IPS DF 6.9 (cell line): Measurements from ENCODE around the gene SEC31A.
A peak's percentile ranks its signal among the peaks of the same experiment; 100 is the strongest.

Source experiments
- DNase-seq: peaks from one replicate; pipeline ENCODE4 v3.0.0-alpha.2; 2013; ENCODE audit warnings: low read depth, low spot score
- H3K27ac ChIP-seq: one replicate; pipeline ENCODE4 v1.5.1; 2013; ENCODE audit warnings: low read length, control low read depth
- H3K27me3 ChIP-seq: 2 replicates; pipeline ENCODE4 v1.6.1; 2013; ENCODE audit warnings: mild to moderate bottlenecking, low read length; ENCODE audit not compliant: control insufficient read depth, insufficient read depth
- H3K36me3 ChIP-seq: 2 replicates; pipeline ENCODE4 v1.6.1; 2013; ENCODE audit warnings: low read length; ENCODE audit not compliant: control insufficient read depth, insufficient read depth
- H3K4me1 ChIP-seq: 2 replicates; pipeline ENCODE4 v1.6.1; 2013; ENCODE audit warnings: low read length; ENCODE audit not compliant: control insufficient read depth, insufficient read depth
- H3K4me3 ChIP-seq: 2 replicates; pipeline ENCODE4 v1.5.1; 2013; ENCODE audit warnings: mild to moderate bottlenecking, low read length
- H3K9me3 ChIP-seq: 2 replicates; pipeline ENCODE4 v1.6.1; 2013; ENCODE audit warnings: low read length, inconsistent platforms; ENCODE audit not compliant: control insufficient read depth, insufficient read depth
- WGBS: extraction: QIAGEN DNeasy Blood & Tissue Kit; methylation state at CpG from one replicate; pipeline ENCODE4 v1.1.7; 2013; ENCODE audit warnings: mixed read lengths, missing lambda C conversion rate; ENCODE audit not compliant: insufficient read length, insufficient coverage; 5-methylcytosine and 5-hydroxymethylcytosine counted together

Gene SEC31A

DNA sequence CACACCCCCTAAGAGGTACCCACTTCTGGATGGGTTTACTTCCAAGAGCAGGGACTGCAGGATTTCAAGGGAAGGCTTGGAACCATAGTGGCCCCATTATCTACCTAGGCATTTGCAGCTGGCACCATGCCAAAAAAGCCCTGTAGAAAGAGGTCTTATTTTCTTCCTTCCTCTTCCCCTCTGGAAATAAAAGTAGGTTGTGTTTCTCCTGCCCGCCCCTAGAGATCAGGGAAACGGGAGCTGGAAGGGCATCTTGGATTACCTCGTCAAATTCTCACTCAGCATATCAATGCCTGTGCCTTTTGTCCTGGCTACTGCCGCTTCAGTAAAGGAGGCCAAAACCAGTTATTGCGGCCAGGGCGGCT lies 93.9 kb downstream of the SEC31A start:
- peak overlapping the region; percentile 13; the same call in 1 of the 2 replicates for H3K4me3 ChIP-seq
- H3K9me3 ChIP-seq: no peaks in the 10 kb centered on the region
- H3K36me3 ChIP-seq: no peaks in the 10 kb centered on the region
- no CpG with 5 or more reads among the region's 6 CpGs for WGBS
- DNase-seq: no peak
- H3K27me3 ChIP-seq: peaks cover 71% of the 10 kb centered on the region
- peaks cover 4% of the 10 kb centered on the region; the same call in 1 of the 2 replicates for H3K4me1 ChIP-seq
- H3K27ac ChIP-seq: no peak overlapping the region

GRCh38 chr4:82792912-82793649 lies 97.9 kb downstream of the SEC31A start:
- Histone ChIP-seq H3K36me3 (no peaks in the 10 kb centered on the region), H3K4me1 (0 out of 2 replicates have a peak, but pooled peaks cover 2% of the 10 kb centered on the region), H3K9me3 (no peaks in the 10 kb centered on the region), H3K4me3 (no peak overlapping the region), H3K27me3 (peaks cover 76% of the 10 kb centered on the region), H3K27ac (no peak overlapping the region)
- no peak for DNase-seq
- WGBS: no CpG with 5 or more reads among the region's 6 CpGs

GRCh38 chr4:82791179-82791578 lies 99.8 kb downstream of the SEC31A start:
- no peak for DNase-seq
- Histone ChIP-seq H3K27me3 (peaks cover 75% of the 10 kb centered on the region), H3K36me3 (no peaks in the 10 kb centered on the region), H3K4me1 (no peaks in the 10 kb centered on the region), H3K9me3 (no peaks in the 10 kb centered on the region), H3K27ac (no peak overlapping the region), H3K4me3 (no peak overlapping the region)
- WGBS: no CpG with 5 or more reads among the region's 6 CpGs

DNA sequence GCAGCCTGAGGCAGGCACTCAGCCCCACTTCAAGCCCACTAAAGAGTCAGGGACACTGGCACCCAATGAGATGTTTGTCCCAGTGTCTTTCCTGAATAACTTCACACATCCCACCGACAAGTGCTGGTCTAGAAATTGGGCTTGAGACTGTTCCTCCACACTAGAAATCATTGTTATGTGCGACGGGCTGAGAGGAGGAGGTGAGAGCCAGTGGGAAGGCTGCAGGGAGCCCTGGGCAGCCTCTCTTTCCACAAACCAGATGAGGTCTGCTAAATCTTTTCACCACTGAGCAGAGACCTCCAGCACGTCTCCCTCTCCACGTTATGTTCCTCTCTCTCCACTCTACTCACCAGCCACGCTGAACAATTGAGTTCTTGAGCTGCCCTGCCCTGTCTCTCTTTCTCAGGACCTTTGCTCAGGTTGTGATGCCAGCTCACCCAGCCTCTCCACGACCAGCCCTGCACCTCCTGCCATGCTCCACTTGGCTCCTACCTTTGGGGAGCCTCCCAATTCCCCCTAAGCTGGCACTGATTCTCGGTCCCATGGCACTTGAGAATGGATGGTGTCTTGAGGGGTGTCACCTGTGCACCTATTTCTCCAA lies 100.8 kb downstream of the SEC31A start:
- H3K27me3 ChIP-seq: peaks cover 77% of the 10 kb centered on the region
- H3K9me3 ChIP-seq: no peaks in the 10 kb centered on the region
- no peak overlapping the region for H3K27ac ChIP-seq
- H3K4me1 ChIP-seq: no peaks in the 10 kb centered on the region; the same call in 1 of the 2 replicates
- WGBS: no CpG with 5 or more reads among the region's 8 CpGs
- H3K36me3 ChIP-seq: no peaks in the 10 kb centered on the region
- no peak overlapping the region for H3K4me3 ChIP-seq
- no peak for DNase-seq

- H3K27ac ChIP-seq: no peak overlapping the region
- no peaks in the 10 kb centered on the region for H3K9me3 ChIP-seq
- no peaks in the 10 kb centered on the region for H3K36me3 ChIP-seq
- H3K4me3 ChIP-seq: no peak overlapping the region
- H3K27me3 ChIP-seq: peaks cover 77% of the 10 kb centered on the region
- no peak for DNase-seq
- H3K4me1 ChIP-seq: no peaks in the 10 kb centered on the region; the same call in 1 of the 2 replicates
- no CpG with 5 or more reads among the region's 7 CpGs for WGBS
Observed at GRCh38 chr4:82789025-82789776, 101.8 kb downstream of the SEC31A start.

DNA sequence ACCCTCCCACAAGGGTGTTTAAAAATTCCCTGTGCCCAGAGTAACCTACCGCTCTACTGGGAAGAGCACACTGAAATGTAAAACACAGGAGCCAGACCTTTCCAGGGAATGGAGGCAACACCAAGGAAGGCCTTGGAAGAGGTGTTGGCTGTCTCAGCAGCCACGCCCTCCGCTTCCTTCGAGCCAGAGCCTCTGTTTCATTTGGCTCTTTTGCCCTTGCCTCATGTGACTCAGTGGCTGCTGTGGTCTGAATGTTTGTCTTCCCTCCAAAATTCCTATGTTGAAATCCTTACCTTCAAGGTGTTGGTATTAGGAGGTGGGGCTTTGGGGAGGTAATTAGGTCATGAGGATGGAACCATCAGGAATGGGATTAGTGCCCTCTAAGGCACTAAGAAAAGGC lies 103.6 kb downstream of the SEC31A start:
- Histone ChIP-seq H3K36me3 (no peaks in the 10 kb centered on the region), H3K4me3 (no peak overlapping the region), H3K27me3 (peaks cover 71% of the 10 kb centered on the region), H3K4me1 (no peaks in the 10 kb centered on the region; the same call in 1 of the 2 replicates), H3K27ac (no peak overlapping the region), H3K9me3 (no peaks in the 10 kb centered on the region)
- no peak for DNase-seq
- WGBS: no CpG with 5 or more reads among the region's 4 CpGs

GRCh38 chr4:82786828-82787227 lies 104.1 kb downstream of the SEC31A start:
- no CpG with 5 or more reads among the region's 4 CpGs for WGBS
- H3K36me3 ChIP-seq: no peaks in the 10 kb centered on the region
- H3K27ac ChIP-seq: no peak overlapping the region
- H3K4me1 ChIP-seq: peaks cover 1% of the 10 kb centered on the region; the same call in 1 of the 2 replicates
- no peaks in the 10 kb centered on the region for H3K9me3 ChIP-seq
- no peak overlapping the region for H3K4me3 ChIP-seq
- peaks cover 73% of the 10 kb centered on the region for H3K27me3 ChIP-seq
- DNase-seq: no peak

DNA sequence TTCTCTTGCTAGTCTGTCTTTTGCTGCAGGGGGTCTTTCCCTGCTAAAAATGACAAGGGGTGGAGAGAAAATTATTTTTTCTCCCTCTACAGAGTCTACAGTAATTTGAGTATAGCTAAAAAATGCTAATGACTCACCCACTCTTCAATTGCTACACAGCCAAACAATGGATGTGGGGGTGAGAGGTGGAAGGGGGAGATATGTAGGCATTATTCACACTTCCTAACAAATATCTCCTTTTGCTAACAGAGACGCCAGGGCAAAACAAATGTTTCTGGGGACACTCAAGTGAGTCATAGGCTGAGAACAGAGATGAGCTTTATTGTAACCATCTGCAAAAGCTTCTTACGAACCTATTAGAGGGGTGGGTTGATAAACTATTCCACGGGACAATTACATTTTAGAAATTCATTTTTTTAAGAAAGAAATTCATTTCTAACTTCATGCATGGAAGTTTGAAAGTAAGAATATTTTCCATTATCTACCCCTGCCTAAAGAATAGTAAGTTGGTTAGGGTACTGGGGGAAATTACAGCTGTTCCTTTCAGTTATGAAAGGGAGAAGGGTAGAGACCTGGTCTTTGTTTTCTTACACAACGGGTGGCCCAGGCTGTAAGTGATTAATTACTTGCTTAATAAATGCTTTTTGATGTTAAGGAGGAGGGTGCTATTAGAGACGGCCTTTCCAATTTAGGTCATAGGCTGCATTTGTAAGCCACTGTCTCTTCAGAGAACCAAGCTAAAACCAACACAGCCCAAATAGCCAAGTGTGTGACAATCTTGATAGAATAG lies 105.1 kb downstream of the SEC31A start:
- H3K27me3 ChIP-seq: peaks cover 68% of the 10 kb centered on the region
- no CpG with 5 or more reads among the region's 5 CpGs for WGBS
- H3K4me1 ChIP-seq: peaks cover 1% of the 10 kb centered on the region; the same call in 1 of the 2 replicates
- no peak overlapping the region for H3K4me3 ChIP-seq
- no peak for DNase-seq
- no peak overlapping the region for H3K27ac ChIP-seq
- no peaks in the 10 kb centered on the region for H3K36me3 ChIP-seq
- no peaks in the 10 kb centered on the region for H3K9me3 ChIP-seq

- H3K36me3 ChIP-seq: no peaks in the 10 kb centered on the region
- no peak overlapping the region for H3K27ac ChIP-seq
- H3K4me3 ChIP-seq: no peak overlapping the region
- H3K27me3 ChIP-seq: peaks cover 63% of the 10 kb centered on the region
- no peaks in the 10 kb centered on the region for H3K9me3 ChIP-seq
- WGBS: no CpG with 5 or more reads among the region's 9 CpGs
- DNase-seq: no peak
- peaks cover 1% of the 10 kb centered on the region; the same call in 1 of the 2 replicates for H3K4me1 ChIP-seq
Observed at GRCh38 chr4:82784681-82785610, 106.0 kb downstream of the SEC31A start.
